SK-N-SH treated with all-trans-retinoic acid at 6 μM for 48 hours (cell line): ENCODE results near the gene S100A11.

Source experiments
- ARNTL ChIP-seq: fragments of 450-650 bp; formaldehyde crosslinking; IDR thresholded peaks from 2 replicates; pipeline ENCODE4 v1.5.0; 2020; ENCODE audit warnings: low read depth, mild to moderate bottlenecking, moderate library complexity, borderline replicate concordance
- BACH2 ChIP-seq: fragments of 250-450 bp; sonication (Bioruptor Pico); IDR thresholded peaks from 2 replicates; pipeline ENCODE4 v1.9.0; 2021; ENCODE audit warnings: mild to moderate bottlenecking, borderline replicate concordance
- CSDC2 ChIP-seq: fragments of 250-450 bp; sonication (Bioruptor Pico); IDR thresholded peaks from 2 replicates; pipeline ENCODE4 v1.5.0; 2020; ENCODE audit warnings: mild to moderate bottlenecking, moderate library complexity
- RARB ChIP-seq: fragments of 250-450 bp; sonication (Bioruptor Pico); IDR thresholded peaks from 2 replicates; pipeline ENCODE4 v1.8.0; 2021; ENCODE audit warnings: mild to moderate bottlenecking, moderate library complexity
- SNAI2 ChIP-seq: fragments of 250-450 bp; sonication (Bioruptor Pico); IDR thresholded peaks from 2 replicates; pipeline ENCODE4 v1.5.0; 2020; ENCODE audit warnings: mild to moderate bottlenecking, moderate library complexity
- TOX ChIP-seq: fragments of 250-450 bp; sonication (Bioruptor Pico); IDR thresholded peaks from 2 replicates; pipeline ENCODE4 v1.8.0; 2021; ENCODE audit warnings: mild to moderate bottlenecking, moderate library complexity, borderline replicate concordance
- ZFP30 ChIP-seq: fragments of 450-650 bp; formaldehyde crosslinking; IDR thresholded peaks from 2 replicates; pipeline ENCODE4 v1.5.0; 2022; ENCODE audit warnings: mild to moderate bottlenecking, moderate library complexity
- ZNF565 ChIP-seq: fragments of 450-650 bp; formaldehyde crosslinking; conservative IDR thresholded peaks from 2 replicates; pipeline ENCODE4 v1.5.0; 2020; ENCODE audit warnings: low read depth, mild to moderate bottlenecking, moderate library complexity
- ZNF70 ChIP-seq: fragments of 450-650 bp; formaldehyde crosslinking; IDR thresholded peaks from 2 replicates; pipeline ENCODE4 v1.5.0; 2020; ENCODE audit warnings: mild to moderate bottlenecking, moderate library complexity
- TF ChIP-seq, protein P1 (sequence below): fragments of 250-450 bp; sonication (Bioruptor Pico); IDR thresholded peaks from 2 replicates; pipeline ENCODE4 v1.8.0; 2020; ENCODE audit warnings: mild to moderate bottlenecking, moderate library complexity, borderline replicate concordance
- TF ChIP-seq, protein P2 (sequence below): fragments of 250-450 bp; sonication (Bioruptor Pico); IDR thresholded peaks from 2 replicates; pipeline ENCODE4 v1.5.1; 2021; ENCODE audit warnings: mild to moderate bottlenecking, moderate library complexity

DNA sequence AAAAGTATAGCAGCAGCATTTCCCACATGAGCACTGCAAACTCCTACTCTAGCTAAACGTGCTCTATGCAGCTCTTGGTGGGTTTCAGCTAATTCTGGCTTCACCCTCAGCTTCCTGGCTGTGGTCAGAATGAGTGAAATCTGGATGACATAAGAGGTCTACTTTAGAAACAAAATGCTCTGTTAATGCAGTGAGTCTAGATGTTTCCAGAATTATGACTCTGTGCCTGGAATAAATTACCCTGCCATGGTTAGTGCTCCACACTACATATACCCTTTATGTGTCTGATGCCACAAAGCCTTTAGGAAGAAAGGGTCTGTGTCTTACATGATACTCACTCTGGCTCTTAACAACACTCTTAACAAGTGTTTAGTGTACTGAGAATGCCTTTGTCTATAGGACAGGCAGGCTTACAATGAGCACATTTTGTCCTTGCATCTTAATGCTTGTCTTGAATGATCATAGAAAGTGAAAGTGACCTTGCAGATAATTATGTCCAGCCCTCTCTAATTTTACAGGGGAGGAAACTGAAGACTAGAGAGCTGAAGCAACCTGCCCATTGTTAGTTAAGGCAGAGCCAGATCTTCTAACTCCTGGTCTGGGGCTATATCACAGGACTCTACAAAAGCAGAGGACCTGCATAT lies 52.4 kb downstream of the S100A11 start:
- TF ChIP-seq TOX (CRISPR knock-in tag): no peak
- TF ChIP-seq RARB (CRISPR knock-in tag): no peak
- TF ChIP-seq, protein P1, sequence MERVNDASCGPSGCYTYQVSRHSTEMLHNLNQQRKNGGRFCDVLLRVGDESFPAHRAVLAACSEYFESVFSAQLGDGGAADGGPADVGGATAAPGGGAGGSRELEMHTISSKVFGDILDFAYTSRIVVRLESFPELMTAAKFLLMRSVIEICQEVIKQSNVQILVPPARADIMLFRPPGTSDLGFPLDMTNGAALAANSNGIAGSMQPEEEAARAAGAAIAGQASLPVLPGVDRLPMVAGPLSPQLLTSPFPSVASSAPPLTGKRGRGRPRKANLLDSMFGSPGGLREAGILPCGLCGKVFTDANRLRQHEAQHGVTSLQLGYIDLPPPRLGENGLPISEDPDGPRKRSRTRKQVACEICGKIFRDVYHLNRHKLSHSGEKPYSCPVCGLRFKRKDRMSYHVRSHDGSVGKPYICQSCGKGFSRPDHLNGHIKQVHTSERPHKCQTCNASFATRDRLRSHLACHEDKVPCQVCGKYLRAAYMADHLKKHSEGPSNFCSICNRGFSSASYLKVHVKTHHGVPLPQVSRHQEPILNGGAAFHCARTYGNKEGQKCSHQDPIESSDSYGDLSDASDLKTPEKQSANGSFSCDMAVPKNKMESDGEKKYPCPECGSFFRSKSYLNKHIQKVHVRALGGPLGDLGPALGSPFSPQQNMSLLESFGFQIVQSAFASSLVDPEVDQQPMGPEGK (CRISPR knock-in tag): no peak
- TF ChIP-seq BACH2 (CRISPR knock-in tag): no peak
- TF ChIP-seq ZNF565: no peak
- TF ChIP-seq ZNF70 (CRISPR knock-in tag): no peak
- TF ChIP-seq SNAI2 (CRISPR knock-in tag): no peak
- TF ChIP-seq, protein P2, sequence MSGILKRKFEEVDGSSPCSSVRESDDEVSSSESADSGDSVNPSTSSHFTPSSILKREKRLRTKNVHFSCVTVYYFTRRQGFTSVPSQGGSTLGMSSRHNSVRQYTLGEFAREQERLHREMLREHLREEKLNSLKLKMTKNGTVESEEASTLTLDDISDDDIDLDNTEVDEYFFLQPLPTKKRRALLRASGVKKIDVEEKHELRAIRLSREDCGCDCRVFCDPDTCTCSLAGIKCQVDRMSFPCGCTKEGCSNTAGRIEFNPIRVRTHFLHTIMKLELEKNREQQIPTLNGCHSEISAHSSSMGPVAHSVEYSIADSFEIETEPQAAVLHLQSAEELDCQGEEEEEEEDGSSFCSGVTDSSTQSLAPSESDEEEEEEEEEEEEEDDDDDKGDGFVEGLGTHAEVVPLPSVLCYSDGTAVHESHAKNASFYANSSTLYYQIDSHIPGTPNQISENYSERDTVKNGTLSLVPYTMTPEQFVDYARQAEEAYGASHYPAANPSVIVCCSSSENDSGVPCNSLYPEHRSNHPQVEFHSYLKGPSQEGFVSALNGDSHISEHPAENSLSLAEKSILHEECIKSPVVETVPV: no peak
- no peak for TF ChIP-seq ARNTL (CRISPR knock-in tag)
- no peak for TF ChIP-seq ZFP30 (CRISPR knock-in tag)
- no peak for TF ChIP-seq CSDC2 (CRISPR knock-in tag)
